HG02642 (cell line): ENCODE measurements around the gene KCNMB2.
A peak's percentile ranks its signal among the peaks of the same experiment; 100 is the strongest.
"Not testable (repeated sequence)": the region's sequence is repeated elsewhere in the genome, so short reads cannot be mapped to it uniquely, and the experiment has no call there.

Experiments
- ATAC-seq: cut with Tn5 transposase; IDR thresholded peaks from one replicate; pipeline ENCODE4 v1.9.1; 2021; ENCODE audit warnings: mild to moderate bottlenecking; ENCODE audit not compliant: unreplicated experiment, poor library complexity

Gene KCNMB2

DNA sequence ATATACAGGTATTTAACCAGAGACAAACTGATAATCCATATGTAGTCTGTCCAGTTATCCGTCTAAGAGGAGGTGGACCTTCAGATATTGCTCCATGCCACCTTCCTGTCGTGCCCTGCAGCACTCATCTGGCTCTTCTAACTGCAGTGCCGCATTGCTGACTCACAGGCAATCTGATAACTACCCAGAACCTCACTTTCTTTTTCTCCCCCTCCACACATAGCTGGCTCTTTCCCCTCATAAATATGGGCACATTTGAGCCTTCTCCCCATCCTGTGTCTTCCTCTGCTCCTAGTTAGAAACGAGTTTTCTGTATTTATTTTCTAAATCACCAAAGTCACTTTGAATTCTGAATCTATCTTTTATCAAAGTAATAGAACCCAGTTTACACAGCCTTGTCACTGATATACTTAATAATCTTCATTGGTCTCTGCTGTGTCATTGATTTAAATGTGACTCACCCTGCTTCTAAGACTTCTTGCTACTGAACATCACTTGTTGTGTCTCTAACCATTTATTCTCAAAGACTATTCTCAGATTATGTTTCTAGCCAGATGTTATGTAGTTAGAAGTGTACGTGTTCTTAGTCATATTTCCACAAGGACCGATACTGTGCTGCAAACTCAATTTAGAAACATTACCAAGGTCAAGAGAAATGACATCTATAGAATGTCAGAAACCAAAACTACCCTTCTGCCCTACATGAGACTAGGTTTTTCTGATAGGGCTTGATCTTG, 17.4 kb upstream of the KCNMB2 start:
- ATAC-seq = peak; percentile 77

DNA sequence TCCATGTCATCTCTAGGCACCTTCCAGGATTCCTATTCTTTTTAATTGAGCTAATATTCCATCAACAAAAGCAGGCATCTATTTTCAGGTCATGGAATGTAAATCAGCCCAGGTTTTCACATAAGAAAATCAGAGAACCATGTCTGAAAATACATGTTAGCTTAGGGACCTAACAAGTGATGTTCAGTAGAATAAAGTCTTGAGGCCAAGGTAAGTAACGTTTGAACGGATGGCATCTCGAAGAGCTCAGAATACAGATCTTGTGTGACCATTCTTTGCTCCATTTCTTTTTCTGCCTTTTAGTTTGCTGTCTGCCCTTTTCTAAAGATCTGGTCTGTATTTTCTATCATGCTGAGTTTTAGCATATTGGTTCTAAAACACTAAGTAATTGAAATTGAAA, 16.5 kb upstream of the KCNMB2 start:
- no peak for ATAC-seq

DNA sequence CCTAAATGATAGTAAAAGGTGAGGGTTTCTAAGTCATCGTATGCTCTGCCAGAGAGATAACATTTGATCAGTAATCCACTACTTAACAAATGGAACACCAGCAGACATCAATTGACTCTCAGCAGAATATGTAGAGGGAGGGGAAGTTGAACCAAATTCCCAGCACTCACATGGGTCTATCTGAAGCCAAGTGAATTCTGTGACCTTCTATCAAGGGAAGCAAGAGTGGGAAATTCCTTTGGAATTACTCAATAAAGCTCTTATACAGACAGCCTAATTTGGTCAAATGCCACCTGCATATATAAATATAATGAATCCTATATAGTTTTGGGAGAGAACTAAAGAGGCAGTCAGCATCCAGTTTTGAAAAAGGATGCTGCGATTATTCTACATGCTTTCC, 15.8 kb upstream of the KCNMB2 start:
- no peak for ATAC-seq

DNA sequence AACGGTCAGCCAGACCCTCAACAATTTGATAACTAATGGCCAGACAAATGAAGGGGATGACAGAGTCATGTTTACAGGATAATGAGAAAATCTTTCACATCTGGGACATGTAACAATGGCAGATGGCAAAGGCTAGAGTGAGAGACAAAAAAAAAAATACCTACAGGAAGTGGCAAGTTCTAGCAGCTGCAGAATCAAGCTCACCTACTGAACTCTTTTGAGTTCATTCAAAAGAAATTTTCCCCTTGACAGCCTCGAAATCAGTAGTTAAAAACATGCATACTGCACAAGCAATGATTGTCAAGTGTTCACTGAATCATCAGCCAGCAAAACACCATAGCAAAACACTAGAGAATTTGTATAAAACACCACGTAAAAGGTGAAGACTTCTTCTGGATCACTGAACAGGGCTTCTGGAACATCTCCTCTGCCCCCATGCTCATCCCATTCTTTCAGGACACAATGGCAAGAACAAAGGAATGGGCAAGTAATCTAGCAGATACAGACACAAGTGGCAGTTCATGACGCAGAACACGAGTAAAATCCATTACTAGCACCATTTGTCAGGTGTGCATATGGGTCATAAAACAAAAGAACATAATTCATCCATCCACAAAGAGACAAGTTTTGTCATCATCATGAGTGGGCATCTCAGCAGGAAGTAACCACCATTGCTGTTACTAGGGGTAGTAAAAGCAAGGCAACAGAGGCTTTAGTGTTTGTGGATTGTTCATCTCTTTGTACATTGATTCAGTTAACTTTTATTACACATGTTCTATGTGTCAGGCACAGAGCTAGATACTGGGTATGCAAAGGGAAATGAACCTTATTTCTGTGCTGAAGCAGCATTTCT, 13.8 kb upstream of the KCNMB2 start:
- ATAC-seq = peak; percentile 19

DNA sequence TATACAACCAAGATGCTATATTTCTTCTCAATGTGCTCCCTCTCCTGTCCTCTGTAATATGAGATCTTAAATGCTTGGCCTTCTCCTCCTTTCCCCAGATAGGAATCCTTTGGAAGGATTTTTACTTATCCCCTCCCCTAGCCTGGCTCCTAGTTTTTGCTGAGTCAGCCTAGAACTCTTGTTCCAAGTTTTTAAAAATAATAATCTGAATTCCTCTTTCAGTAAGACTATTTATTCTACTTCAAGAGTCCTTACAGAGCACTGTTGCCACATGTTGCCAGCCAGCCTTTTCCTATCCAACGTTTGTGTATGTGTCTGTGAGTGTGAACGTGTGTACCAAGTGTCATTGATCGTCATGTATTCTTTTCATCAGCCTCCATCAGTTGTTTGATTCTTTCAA, 11.0 kb upstream of the KCNMB2 start:
- no peak for ATAC-seq

DNA sequence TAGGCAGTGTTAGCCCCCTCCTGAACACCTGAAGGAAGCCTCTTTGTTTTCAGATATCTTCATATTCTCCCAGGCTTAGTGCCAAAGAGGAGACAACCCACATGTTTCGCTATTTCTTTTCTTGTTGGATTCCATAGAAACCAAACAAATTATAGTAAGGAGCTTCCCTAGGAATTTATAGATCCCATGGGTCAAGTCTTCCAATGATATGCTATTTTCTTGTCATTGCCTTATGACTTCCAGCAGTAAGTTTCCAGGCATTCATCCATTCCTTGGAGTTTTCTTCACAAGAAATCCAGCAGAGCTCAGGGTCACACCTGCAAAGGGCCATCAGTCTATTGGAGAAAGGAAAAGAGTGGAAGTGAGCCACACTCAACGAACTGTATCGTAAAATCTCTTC, 9.9 kb upstream of the KCNMB2 start:
- ATAC-seq = no peak

DNA sequence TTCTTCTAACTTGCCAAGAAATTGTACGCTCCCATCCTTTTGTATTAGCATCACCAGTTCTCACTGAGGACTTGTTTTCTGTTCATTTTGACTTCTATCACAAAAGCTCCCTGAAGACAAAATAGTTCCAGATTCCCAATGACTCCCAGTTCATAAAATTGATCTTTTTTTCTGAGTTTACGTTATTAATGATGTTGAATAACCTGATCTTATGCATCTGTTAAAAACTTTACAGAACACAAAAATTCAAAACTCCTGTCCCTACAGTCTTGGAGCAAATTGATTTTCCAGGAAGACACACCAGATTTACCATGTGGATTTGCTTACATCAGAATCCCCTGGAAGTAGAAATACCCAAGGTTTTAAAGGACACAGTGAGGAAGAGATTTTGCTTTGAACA, 8.3 kb upstream of the KCNMB2 start:
- ATAC-seq = no peak

DNA sequence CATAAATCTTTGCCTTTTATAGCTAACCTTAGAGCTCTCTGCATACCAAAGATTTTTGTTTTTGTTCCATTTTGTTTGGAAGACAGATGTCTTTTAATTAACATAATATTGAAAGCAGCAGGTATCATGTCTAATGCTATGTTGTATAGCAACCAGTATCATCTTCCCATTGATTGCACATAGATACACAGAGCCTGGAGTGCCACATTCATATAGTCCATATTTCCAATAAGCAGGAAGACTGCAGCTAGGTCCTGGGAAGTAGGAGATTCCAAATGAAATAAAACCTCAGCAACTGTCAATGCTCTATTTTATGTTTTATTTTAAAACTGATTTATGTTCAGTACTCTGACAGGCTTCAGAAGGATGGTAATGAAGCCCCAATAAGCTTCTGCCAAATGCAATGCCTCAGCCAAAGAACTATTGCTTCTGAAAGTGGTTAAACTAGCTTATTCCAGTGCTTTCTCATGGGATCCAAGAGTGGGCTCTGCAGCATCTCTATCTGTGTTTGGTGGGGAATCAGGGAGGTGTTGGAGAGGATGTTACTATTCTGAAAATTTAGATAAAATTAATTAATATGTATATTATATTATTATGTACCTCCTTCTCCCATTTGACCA, 6.5 kb upstream of the KCNMB2 start:
- no peak for ATAC-seq

DNA sequence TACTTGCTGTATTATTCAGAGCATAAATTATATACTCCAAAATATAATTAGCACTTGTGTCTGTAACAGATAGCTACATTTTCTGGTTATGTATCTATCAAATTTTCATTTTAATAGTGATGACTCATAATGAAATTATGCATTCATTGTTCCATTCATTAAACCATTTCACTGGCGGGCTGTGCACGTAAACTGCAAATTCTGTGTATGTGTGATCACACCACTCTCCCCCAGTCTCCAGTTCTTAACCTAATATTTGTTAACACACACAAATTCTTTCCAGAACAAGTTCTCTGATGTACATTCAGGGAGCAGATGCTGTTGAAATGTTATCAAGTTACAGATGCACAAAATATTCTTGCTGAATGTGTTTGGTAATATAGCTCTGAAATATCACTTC, 3.8 kb upstream of the KCNMB2 start:
- ATAC-seq = no peak

DNA sequence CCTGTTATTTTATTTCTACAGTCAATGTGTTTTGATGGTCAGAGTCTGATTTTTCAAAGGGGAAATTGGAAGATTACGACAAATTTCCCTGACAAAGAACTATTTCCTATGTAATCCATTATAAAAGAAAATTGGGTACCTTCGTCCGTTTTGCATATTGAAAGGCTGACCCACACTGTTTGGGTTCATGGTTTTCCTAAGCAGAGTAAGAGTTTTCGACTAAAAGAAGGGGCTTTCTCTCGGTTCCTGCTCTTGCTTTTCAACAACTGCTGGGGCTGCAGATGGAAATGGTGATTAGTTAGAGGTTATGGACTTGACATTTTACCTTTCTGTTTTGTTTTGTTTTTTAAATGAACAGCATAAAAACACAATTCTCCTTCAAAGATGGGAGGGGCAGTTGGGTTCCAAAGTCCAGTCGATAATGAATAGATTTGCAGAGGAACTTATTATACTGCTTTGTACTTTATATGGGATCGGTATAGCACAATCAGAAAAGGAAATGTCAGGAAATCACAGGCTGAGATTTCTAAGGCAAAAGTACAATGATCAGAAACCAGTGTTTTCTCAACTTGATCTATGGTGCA, 978 bp downstream of the KCNMB2 start:
- ATAC-seq = peak; percentile 43

DNA sequence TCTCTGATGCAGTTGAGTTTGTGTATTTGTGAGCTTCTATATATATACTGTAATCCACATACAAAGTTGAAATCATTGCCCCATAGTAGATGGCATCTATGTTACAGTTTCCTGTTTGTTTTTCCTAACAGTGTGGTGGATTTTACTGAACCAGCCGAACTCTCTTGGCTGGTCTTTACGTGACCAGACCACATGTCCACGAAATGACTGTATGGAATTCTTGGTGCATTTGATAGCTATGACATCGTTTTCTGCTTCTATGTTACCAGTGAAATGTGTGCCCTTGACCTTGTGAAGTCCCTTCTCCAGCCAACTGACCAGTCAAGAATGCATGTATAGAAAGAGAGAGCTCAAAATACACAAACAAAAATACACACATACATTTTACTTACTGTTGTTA, 1.8 kb downstream of the KCNMB2 start:
- no peak for ATAC-seq

DNA sequence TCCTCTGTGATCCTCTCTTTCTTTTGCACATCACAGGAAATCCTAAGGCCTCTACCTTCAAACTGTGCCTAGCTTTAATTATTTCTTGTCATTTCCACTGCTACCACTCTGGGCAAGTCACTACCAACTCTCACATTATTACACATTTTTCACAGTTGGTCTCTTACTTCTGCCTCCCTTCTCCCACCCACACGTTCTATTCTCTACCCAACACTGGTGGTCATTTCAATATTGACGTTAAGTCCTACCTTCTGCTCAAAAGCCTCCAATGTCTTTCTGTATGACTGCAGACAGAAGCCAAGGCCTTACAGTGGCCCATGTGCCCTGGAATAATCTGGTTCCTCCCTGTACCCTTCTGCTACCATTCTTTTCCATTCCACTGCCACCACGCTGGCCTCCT, 3.9 kb downstream of the KCNMB2 start:
- ATAC-seq = no peak

DNA sequence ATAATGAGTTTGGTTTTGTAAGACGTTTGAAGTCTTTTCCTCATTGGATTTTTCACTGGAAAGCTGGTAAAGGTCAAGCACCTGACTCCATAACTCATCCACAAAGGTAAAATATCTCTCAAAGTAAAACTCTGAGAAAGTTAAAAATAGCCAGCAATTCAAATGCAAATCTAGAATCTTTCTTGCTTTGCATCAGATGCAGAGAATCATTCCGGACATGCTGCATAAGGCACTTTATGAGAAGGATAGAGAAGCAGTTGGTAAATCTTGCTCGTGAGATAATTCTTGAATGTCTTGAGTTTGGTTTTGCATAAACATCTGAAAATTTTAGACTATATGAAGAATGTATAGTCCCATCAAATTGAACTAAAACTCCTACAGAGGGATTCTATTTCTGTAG, 9.1 kb downstream of the KCNMB2 start:
- no peak for ATAC-seq

DNA sequence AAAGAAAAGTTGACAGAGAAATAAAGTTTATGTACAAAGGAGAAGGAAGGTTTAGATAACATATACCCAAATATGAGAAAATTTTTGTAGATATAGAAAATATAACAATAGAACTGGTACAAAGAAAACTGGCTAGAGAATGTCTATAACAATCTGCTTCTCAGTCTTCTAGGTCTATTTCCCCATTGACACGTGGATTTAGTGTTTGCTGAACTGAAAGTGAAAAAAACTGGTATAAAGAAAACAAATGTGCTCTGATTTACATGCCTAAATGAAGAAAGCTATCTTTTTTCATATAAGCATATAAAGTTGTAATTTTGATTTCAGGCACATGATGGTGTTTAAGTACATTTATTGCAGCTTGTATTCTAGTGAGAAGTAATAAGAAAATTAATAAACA, 9.8 kb downstream of the KCNMB2 start:
- peak; percentile 54 for ATAC-seq

DNA sequence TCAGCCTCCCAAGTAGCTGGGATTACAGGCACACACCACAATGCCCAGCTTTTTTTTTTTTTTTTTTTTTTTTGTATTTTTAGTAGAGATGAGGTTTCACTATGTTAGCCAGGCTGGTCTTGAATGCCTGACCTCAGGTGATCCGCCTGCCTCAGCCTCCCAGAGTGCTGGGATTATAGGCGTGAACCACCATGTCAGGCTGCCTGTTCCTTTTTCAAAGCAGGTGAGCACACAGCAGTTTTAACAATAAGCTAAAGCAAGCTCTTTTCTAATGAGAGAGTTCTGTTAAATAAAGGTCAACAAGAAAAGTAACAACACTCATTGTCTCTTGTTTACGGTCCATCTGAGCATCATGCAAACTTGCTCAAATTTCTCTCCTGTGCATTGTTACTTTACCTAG, 13.2 kb downstream of the KCNMB2 start:
- ATAC-seq = not testable (repeated sequence)

DNA sequence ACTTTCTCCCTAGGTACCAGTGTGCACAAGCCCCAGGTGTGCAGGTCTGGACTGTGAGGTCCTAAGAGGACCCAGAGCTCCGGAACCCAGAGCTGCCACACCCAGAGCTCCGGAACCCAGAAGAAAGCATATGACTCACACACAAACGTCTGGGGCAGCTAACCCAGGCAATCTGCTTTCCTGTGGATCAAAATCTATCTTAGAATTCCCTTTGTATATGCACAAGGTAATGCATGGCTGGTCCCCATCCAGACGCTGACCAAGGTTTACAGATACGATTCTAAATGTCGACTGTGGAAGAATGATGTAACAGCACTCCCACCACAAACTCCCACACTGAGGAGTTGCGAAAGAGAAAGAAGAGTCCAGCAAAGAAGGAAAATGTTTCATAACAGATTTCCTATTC, 15.7 kb downstream of the KCNMB2 start:
- ATAC-seq = no peak

DNA sequence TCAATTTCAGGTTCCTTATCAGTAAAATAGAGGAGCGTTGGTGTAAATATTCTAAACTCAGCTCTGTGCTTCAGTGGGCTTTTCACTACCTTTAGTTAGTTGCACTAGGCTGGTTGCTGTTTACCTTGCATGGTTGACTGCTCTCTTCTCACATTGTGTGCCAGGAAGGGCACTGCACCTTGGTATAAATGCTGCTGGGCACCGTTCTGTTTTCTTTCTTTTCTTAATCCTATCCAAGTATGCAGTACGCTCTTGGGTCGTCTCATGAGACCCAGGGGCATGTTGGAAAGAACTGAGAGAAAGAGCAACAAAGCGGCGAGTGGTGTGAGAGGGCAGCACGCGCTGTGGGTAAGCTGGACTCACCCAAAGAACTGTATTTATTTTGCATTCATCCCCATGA, 22.4 kb downstream of the KCNMB2 start:
- ATAC-seq = no peak

DNA sequence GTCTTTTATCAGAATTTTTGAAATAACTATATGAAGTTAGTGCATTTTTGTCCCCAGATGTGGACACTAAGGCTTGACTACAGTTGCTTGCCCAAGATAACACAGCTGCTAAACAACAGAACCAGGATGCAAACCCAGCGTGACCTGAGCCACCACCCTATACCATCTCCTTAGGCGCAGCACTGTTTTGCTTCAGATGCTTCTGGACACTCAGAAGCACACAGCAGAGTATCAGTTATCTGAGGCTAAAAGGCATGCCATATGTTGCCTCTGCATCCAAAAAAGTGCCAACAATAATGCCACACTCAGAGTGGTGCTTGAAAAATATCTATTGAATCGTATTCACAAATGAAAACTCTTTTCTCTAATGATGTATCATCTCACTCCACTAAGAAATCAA, 24.5 kb downstream of the KCNMB2 start:
- ATAC-seq = no peak

DNA sequence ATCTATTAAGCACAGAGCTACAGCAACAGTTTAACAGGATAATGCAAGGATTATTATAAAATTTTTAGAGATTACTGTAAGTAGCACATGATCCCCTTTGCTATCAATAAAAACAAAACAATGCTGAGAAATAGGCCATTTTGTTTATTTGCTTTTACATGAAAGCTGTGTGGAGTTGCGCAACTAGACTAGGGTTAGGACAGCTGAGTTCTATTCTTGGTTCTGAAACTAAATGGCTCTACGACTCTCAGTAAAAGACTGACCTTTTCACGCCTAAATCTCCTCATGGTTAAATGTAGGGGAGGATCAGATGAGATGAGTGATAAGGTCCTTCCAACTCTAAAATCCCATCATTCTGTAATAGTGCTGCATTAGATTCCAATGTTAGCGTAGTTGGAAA, 25.0 kb downstream of the KCNMB2 start:
- ATAC-seq = no peak

DNA sequence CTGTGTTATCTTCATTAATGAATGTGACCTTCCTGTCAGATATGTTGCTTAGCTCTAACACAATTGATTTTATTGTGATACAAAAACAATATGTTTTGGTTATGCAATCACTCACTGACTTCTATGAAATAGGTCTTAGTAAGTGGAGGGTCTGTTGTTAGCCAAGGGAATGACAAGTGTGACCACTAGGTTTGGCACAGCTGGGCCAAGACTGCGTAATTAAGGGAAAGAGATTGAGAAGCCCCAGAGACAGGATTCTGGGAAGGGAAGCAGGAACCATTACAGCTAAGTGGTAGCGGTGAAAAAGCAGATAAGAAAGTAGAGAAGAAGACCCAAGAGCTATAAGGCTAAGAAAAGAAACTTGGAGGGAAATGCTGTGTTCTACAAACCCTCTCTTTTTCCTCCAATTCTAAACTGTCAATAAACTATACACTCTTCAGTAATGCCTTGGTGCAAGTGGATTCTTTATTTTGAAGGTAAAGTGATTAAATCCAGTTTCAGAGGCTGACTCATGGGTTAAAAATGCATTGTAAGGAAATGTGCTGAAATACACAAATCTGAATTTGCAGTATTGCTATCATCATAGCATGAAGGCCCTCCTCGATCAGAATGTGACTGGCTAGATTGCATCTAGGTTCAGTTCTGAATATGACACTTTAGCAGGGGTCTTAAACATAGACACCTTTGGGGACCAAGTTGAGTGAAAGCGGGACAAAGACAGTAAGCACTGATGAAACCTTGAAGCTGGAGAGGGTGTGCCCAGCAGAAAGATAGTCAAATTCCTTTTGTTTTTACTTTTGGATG, 26.1 kb downstream of the KCNMB2 start:
- no peak for ATAC-seq
